Neural crest cell (in vitro differentiated cells): ENCODE measurements around the gene BST1. TPM values are rescaled to one million over a fixed set of nuclear protein-coding genes. Genes with fewer than 3 reads are reported as not detected.

Experiments used
- DNase-seq: peaks from one replicate; pipeline ENCODE4 v3.0.0; 2021; ENCODE audit warnings: low read depth, mixed read lengths, low spot score
- H3K27ac Mint-ChIP-seq: one replicate; pipeline ENCODE4 v1.8.0; 2021; ENCODE audit warnings: mild to moderate bottlenecking, mixed read lengths; ENCODE audit not compliant: unreplicated experiment
- H3K27me3 Mint-ChIP-seq: 2 replicates; pipeline ENCODE4 v1.8.0; 2021; ENCODE audit warnings: low read depth, mild to moderate bottlenecking, mixed read lengths
- H3K36me3 Mint-ChIP-seq: 2 replicates; pipeline ENCODE4 v1.8.0; 2021; ENCODE audit warnings: low read depth, mild to moderate bottlenecking, mixed read lengths
- H3K4me1 Mint-ChIP-seq: 2 replicates; pipeline ENCODE4 v1.8.0; 2021; ENCODE audit warnings: mixed read lengths
- H3K4me3 Mint-ChIP-seq: one replicate; pipeline ENCODE4 v1.8.0; 2021; ENCODE audit warnings: mild to moderate bottlenecking, mixed read lengths
- H3K9me3 Mint-ChIP-seq: 2 replicates; pipeline ENCODE4 v1.8.0; 2021; ENCODE audit warnings: mixed read lengths
- total RNA-seq: library from RNA; stranded (reverse); gene quantifications from 2 replicates; pipeline ENCODE4 v1.2.1, GENCODE V29; 2021
- TF ChIP-seq, protein P1 (sequence below): fragments of 200-600 bp; sonication (generic); conservative IDR thresholded peaks from 2 replicates; pipeline ENCODE4 v1.5.0; 2021; ENCODE audit warnings: antibody characterized with exemption, mild to moderate bottlenecking

Gene BST1
- total RNA-seq, 1 donor from 2014 or later = 0.75 TPM

DNA sequence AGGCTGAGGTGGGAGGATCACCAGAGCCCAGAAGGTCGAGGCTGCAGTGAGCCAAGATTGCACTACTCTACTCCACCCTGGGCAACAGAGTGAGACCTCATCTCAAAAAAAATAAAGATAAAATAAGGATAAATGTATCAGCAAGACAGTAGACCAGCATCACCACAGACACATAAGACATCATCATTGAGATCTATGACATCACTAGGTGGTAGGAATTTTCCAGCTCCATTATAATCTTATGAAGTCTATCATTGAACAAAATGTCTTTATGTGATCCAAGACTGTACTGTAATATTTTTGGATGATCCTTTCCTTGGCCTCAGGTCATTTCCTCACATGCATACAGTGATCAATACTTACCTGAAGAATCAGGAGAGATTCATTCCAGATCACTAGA is 29.5 kb upstream of the BST1 start:
- Mint-ChIP-seq H3K9me3 (peaks cover 4% of the 10 kb centered on the region), H3K27ac (no peak overlapping the region), H3K36me3 (peaks cover 11% of the 10 kb centered on the region), H3K4me1 (peaks cover 17% of the 10 kb centered on the region), H3K27me3 (no peaks in the 10 kb centered on the region), H3K4me3 (no peak overlapping the region)
- DNase-seq = no peak
- TF ChIP-seq, protein P1, sequence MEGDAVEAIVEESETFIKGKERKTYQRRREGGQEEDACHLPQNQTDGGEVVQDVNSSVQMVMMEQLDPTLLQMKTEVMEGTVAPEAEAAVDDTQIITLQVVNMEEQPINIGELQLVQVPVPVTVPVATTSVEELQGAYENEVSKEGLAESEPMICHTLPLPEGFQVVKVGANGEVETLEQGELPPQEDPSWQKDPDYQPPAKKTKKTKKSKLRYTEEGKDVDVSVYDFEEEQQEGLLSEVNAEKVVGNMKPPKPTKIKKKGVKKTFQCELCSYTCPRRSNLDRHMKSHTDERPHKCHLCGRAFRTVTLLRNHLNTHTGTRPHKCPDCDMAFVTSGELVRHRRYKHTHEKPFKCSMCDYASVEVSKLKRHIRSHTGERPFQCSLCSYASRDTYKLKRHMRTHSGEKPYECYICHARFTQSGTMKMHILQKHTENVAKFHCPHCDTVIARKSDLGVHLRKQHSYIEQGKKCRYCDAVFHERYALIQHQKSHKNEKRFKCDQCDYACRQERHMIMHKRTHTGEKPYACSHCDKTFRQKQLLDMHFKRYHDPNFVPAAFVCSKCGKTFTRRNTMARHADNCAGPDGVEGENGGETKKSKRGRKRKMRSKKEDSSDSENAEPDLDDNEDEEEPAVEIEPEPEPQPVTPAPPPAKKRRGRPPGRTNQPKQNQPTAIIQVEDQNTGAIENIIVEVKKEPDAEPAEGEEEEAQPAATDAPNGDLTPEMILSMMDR = no peak

DNA sequence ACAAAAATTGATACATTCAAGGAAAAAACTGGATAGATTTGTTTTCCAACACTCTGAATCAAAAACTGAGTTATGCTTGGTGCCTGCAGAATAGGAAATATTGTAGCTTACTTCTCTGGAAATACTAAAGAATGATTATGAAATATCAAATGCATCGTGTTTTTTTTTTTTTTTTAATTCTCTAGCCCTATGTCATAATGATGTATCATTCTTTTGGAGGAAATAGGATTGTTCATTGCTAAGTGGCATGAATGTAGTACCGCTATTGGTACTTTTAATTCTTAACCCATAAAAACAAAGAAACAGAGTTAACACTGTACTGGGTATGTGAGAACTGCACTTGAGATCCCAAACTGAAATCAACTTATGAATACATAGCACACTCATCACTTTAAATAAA is 28.8 kb upstream of the BST1 start:
- no peak overlapping the region for H3K4me3 Mint-ChIP-seq
- H3K27me3 Mint-ChIP-seq = no peaks in the 10 kb centered on the region
- peaks cover 4% of the 10 kb centered on the region for H3K9me3 Mint-ChIP-seq

DNA sequence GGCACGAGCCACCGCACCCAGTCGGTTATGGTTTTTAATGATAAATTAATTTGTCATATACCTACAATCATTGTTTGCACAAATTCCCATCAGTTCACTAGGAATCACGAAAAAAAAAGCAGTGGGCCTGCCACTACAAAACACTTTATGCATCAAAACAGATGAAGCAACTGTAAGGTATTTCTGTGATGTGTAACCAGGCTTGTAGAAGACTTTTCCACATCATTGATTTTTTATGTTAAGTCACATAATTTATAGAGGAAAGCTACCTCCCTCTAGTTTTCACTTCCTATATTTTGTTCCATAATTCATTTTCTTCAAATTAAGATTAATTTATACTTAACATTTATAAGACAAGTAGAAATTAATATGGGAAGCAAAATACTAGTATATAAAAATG is 27.9 kb upstream of the BST1 start:
- peak overlapping the region; percentile 19 for H3K27ac Mint-ChIP-seq
- H3K4me1 Mint-ChIP-seq = peaks cover 26% of the 10 kb centered on the region
- no peak for DNase-seq
- peaks cover 4% of the 10 kb centered on the region for H3K9me3 Mint-ChIP-seq
- TF ChIP-seq, protein P1 = no peak
- H3K36me3 Mint-ChIP-seq = peaks cover 12% of the 10 kb centered on the region
- H3K27me3 Mint-ChIP-seq = no peaks in the 10 kb centered on the region
- H3K4me3 Mint-ChIP-seq = no peak overlapping the region

More for the DNA sequence above, 28.8 kb upstream of the BST1 start:
- Mint-ChIP-seq H3K27ac (no peak overlapping the region), H3K36me3 (peaks cover 9% of the 10 kb centered on the region), H3K4me1 (peaks cover 22% of the 10 kb centered on the region)
- DNase-seq = no peak
- TF ChIP-seq, protein P1 = no peak

DNA sequence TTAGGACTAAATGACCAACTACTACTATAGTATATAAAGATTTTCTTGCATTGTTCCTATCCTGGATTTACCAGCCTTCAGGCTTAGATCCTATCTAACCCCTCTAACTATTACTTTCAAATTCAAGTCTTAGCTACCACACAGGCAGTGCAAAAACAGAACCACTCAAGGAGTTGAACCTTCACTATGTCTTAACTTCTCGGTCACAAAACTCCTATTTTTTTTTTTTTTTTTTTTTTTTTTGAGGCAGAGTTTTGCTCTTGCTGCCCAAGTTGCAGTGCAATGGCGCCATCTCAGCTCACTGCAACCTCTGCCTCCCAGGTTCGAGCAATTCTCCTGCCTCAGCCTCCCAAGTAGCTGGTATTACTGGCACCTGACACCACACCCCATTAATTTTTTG is 27.5 kb upstream of the BST1 start:
- Mint-ChIP-seq H3K27me3 (no peaks in the 10 kb centered on the region), H3K36me3 (peaks cover 11% of the 10 kb centered on the region), H3K4me1 (peaks cover 26% of the 10 kb centered on the region), H3K9me3 (no peaks in the 10 kb centered on the region), H3K27ac (no peak overlapping the region), H3K4me3 (peak overlapping the region; percentile 24)
- TF ChIP-seq, protein P1 = no peak
- no peak for DNase-seq

DNA sequence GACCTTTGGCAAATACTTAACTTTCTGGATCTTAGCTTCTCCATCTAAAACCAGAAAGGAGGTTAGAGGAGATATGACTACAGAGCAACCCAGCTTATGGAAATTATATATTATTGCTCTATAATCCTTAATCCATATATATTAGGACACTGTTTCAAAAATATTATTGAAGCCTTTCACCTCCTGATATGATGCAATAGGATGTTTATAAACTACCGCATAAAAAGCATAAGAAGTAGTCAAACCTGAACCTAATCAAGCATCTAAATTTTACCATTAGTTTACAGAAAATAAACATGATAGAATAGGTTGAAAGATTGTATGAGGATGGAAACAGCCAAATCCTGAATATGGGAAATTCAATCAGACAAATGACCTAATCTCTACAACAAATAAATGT is 26.8 kb upstream of the BST1 start:
- Mint-ChIP-seq H3K9me3 (no peaks in the 10 kb centered on the region), H3K4me1 (peaks cover 22% of the 10 kb centered on the region), H3K36me3 (peaks cover 11% of the 10 kb centered on the region), H3K27me3 (no peaks in the 10 kb centered on the region), H3K27ac (no peak overlapping the region), H3K4me3 (peak overlapping the region; percentile 64)
- TF ChIP-seq, protein P1 = no peak
- no peak for DNase-seq

DNA sequence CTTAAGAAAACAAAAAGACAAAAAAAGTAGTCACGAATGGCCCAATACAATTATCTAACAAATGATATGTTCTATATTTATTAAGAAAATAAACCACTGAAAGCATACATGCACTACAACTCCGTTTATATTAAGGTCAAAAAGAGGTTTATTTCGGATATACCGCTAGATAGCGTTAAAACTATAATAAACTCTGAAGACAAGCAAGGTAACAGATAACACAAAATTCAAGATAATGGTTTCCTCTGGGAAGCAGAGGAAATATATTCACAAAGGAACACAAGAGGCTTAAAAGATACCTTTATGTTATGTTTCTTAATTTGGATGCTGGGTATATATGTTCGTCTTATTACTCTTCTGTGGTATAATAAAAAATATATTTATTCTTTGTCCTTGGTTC is 26.0 kb upstream of the BST1 start:
- Mint-ChIP-seq H3K27ac (no peak overlapping the region), H3K4me1 (peaks cover 29% of the 10 kb centered on the region), H3K9me3 (no peaks in the 10 kb centered on the region), H3K4me3 (no peak overlapping the region), H3K36me3 (peaks cover 8% of the 10 kb centered on the region), H3K27me3 (no peaks in the 10 kb centered on the region)
- TF ChIP-seq, protein P1 = no peak
- no peak for DNase-seq
